ENCODE data around the gene IQGAP2. TPM values are rescaled to one million over a fixed set of nuclear protein-coding genes. Genes with fewer than 3 reads are reported as not detected.
A peak's percentile ranks its signal among the peaks of the same experiment; 100 is the strongest.

The IQGAP2 gene
- total RNA-seq, 6 donors from 2014 or later = 24.3 to 57.6 (median 28.9) TPM

DNA sequence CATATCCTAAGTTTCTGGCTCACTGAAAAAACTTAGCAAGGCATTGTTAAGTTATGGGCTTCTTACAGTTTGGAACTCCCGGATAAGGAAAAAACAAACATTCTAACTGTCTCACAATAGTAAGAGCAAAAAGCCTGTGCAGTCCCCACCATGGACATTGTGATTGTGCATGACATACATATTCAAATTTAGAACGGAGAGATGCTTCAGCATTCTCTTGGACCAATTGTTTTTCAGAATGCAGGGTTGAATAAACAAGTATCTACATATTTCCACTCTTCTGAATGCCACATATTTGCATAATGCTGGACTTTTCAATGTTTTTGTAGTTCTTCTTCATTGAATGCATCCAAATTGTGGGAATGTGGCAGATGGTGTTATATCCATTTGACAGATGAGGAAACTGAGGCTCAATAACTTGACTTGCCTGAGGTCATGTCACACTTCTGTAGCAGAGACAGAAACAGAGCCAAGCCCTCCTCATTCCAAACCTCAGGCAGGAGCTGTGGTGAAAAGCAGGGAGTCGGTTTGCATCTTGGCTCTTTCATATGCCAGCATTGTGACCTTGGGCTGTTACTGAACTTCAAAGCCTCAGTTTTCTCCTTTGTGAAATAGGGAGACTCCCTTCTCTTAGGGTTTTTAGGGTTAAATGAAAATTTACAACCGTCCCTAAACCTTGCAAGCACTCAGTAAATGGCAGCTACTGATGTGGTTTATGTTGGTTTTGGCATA, 95.1 kb downstream of the IQGAP2 start:
- Histone ChIP-seq H3K9me3 (no peaks in the 10 kb centered on the region), H3K27ac (no peak overlapping the region), H3K4me1 (no peaks in the 10 kb centered on the region), H3K27me3 (no peaks in the 10 kb centered on the region), H3K36me3 (no peaks in the 10 kb centered on the region), H3K4me3 (no peak overlapping the region)
- DNase-seq (no peak), ATAC-seq (ENCODE audit: low FRiP score in 2 of 2) (no peak)
- WGBS, 2 donors = 77 to 78% methylated on average over 4 of the region's 4 CpGs
- no peak for TF ChIP-seq EP300 (IDR thresholded peaks at IDR 0.05)
- no peak for TF ChIP-seq POLR2A (IDR thresholded peaks at IDR 0.05)
- TF ChIP-seq POLR2AphosphoS5 (IDR thresholded peaks at IDR 0.05) = no peak
- TF ChIP-seq, protein P1, sequence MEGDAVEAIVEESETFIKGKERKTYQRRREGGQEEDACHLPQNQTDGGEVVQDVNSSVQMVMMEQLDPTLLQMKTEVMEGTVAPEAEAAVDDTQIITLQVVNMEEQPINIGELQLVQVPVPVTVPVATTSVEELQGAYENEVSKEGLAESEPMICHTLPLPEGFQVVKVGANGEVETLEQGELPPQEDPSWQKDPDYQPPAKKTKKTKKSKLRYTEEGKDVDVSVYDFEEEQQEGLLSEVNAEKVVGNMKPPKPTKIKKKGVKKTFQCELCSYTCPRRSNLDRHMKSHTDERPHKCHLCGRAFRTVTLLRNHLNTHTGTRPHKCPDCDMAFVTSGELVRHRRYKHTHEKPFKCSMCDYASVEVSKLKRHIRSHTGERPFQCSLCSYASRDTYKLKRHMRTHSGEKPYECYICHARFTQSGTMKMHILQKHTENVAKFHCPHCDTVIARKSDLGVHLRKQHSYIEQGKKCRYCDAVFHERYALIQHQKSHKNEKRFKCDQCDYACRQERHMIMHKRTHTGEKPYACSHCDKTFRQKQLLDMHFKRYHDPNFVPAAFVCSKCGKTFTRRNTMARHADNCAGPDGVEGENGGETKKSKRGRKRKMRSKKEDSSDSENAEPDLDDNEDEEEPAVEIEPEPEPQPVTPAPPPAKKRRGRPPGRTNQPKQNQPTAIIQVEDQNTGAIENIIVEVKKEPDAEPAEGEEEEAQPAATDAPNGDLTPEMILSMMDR (IDR thresholded peaks at IDR 0.05) = no peak

DNA sequence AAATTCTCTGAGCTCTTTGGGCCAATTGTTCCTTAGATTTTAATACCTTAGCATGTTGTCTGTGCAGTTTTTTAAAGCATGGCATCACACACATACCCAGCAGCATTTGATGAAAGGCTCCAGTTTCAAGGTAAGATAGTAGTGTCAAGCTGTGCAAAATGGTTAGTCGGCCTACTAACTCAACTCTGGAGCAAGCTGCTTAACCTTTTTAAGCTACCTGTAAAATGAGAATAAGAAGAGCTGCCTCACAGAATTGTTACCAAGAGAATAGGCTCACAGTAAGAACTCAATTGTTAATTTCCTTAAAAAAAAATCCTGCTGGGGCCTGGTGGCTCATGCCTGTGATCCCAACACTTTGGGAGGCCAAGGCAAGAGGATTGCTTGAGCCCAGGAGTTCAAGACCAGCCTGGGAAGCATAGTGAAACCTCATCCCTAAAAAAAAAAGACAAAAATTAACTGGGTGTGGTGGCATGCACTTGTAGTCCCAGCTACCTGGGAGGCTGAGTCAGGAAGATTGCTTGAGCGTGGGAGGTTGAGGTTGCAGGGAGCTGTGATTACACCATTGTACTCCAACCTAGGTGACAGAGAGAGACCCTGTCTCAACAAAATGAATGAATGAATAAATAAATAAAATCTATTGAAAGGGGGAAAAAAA, 96.5 kb downstream of the IQGAP2 start:
- no peak overlapping the region for H3K4me3 ChIP-seq
- H3K4me1 ChIP-seq = no peaks in the 10 kb centered on the region
- WGBS, 2 donors = 89 to 93% methylated on average over 2 of the region's 2 CpGs
- TF ChIP-seq POLR2A (IDR thresholded peaks at IDR 0.05) = no peak
- DNase-seq (no peak), ATAC-seq (ENCODE audit: low FRiP score in 2 of 2) (no peak)
- H3K36me3 ChIP-seq = no peaks in the 10 kb centered on the region
- H3K27me3 ChIP-seq = no peaks in the 10 kb centered on the region
- no peaks in the 10 kb centered on the region for H3K9me3 ChIP-seq
- no peak overlapping the region for H3K27ac ChIP-seq

DNA sequence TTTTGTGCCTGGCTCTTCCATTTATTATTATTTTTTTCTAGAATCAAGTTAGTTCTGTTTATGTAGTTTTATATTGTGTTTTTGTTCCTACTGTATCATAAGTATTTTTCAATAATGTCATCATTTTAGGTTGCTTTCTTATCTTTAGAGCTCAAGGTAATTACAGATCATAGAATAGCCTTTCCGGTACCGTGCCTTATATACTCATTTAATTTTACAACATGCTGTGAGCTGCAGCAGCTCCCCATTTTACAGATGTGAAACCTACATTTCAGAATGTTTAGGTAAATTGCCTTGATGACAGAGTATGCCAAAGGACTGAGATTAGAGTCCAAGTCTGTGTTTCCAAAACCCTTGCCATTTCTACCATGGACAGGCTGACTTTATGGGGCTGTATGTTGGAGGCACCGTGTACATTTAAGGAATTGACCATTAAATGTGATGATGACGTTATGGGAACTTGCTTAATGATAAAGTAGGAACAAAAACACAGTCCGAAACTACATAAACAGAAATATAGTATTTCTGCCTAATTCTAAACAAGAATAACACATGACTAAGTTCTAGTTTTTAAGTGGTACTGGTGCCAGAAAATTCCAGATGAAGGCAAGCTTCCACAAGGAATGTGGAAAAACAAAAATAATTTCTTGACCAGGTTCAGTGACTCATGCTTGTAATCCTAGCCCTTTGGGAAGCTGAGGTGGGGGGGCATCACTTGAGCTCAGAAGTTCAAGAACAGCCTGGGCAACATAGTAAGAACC, 97.7 kb downstream of the IQGAP2 start:
- Histone ChIP-seq H3K27me3 (no peaks in the 10 kb centered on the region), H3K27ac (no peak overlapping the region), H3K36me3 (no peaks in the 10 kb centered on the region), H3K9me3 (no peaks in the 10 kb centered on the region), H3K4me1 (peaks cover 0 to 4% (median 0%) of the 10 kb centered on the region in 4 donors), H3K4me3 (no peak overlapping the region)
- ATAC-seq (ENCODE audit: low FRiP score in 2 of 2) (no peak), DNase-seq (no peak)
- 77 to 84% methylated on average over 5 of the region's 5 CpGs for WGBS, 2 donors
- no peak for TF ChIP-seq POLR2A (IDR thresholded peaks at IDR 0.05)
- TF ChIP-seq, protein P1 (IDR thresholded peaks at IDR 0.05) = no peak

DNA sequence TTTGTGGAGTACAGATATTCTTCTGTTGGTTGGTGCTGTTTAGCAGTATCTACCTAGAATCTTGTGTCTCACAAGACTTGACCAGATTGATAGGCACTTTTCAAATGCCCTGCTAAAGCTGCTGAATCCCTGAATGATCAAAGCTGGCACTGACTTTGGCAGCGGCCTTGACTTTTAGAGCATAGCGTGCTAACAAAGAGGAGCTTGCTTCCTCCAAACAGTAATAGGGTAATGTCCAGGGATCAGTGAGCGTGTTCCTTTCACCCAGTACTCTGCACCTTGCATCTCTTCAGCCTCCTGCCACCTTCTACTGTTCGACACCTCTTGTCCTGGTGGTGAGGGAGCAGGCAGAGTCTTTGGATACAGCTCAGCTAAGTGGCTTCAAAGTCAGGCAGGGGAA, 100.8 kb downstream of the IQGAP2 start:
- Histone ChIP-seq H3K36me3 (no peaks in the 10 kb centered on the region), H3K4me1 (peaks cover 0 to 4% (median 0%) of the 10 kb centered on the region in 4 donors), H3K9me3 (no peaks in the 10 kb centered on the region), H3K27ac (no peak overlapping the region), H3K4me3 (no peak overlapping the region), H3K27me3 (no peaks in the 10 kb centered on the region)
- DNase-seq = no peak
- TF ChIP-seq EP300 (IDR thresholded peaks at IDR 0.05) (no peak), POLR2A (IDR thresholded peaks at IDR 0.05) (no peak), POLR2AphosphoS5 (IDR thresholded peaks at IDR 0.05) (no peak)
- TF ChIP-seq, protein P1 (IDR thresholded peaks at IDR 0.05) = no peak
- ATAC-seq (ENCODE audit: low FRiP score in 2 of 2) = peak in 1 of 2 donors; percentile 26
- 93 to 98% methylated on average over 4 of the region's 4 CpGs for WGBS, 2 donors

DNA sequence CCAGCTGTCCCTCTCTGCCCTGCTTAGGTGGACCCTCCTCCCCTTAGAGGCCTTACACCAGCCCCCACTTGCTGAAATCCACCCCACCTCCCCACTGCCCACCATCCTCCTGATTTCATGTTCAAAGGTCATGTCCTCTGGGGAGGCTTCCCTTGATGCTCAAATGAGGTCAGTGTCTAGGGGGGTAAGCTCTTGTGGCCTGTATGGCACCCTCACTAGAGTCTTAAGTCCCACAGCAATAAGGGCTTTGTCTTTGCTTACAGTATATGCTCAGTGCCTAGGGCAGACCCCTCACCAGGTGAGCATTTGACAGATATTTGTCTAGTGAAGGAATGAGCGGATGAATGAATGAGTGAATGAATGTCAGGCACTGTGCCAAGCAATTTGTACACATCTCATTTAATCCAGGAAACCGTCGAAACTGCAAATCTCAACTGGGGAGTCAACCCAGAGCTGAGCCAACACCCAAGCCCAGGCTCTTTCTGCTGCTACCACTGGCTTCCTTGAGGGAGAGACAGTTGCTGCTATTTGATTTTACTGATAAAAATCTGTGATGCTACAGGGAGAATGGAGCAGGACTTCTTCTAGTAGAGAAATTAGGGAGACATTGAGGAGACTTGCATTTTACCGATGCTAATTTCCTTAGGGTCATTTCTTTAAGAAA, 101.9 kb downstream of the IQGAP2 start:
- Histone ChIP-seq H3K36me3 (no peaks in the 10 kb centered on the region), H3K4me1 (peaks cover 0 to 4% (median 0%) of the 10 kb centered on the region in 4 donors), H3K9me3 (no peaks in the 10 kb centered on the region), H3K4me3 (no peak overlapping the region), H3K27ac (no peak overlapping the region), H3K27me3 (no peaks in the 10 kb centered on the region)
- 79 to 83% methylated on average over 4 of the region's 4 CpGs for WGBS, 2 donors
- TF ChIP-seq POLR2A (IDR thresholded peaks at IDR 0.05) (no peak), POLR2AphosphoS5 (IDR thresholded peaks at IDR 0.05) (no peak), EP300 (IDR thresholded peaks at IDR 0.05) (no peak)
- TF ChIP-seq, protein P1 (IDR thresholded peaks at IDR 0.05) = no peak
- DNase-seq (no peak), ATAC-seq (ENCODE audit: low FRiP score in 2 of 2) (no peak)
